Astrocyte of the cerebellum (primary cell): ENCODE data around the gene ZNF846.
"Not testable (repeated sequence)": the region's sequence is repeated elsewhere in the genome, so short reads cannot be mapped to it uniquely, and the experiment has no call there.

Experiments used
- DNase-seq: peaks from one replicate; pipeline ENCODE4 v3.0.0-alpha.2; 2011; ENCODE audit warnings: low read depth
- H3K4me3 ChIP-seq: 2 replicates; pipeline ENCODE4 v1.5.1; 2011; ENCODE audit warnings: mild to moderate bottlenecking, low read depth, low read length, moderate library complexity
- in situ Hi-C: cut with HindIII; loops from 2 replicates; pipeline ENCODE4 v1.10.0; 2017; ENCODE audit warnings: low sequenced_read_pairs
- TF ChIP-seq, protein P1 (sequence below): IDR thresholded peaks from 2 replicates; pipeline ENCODE4 v1.5.1; 2012; ENCODE audit warnings: low read length, low read depth, moderate library complexity, mild to moderate bottlenecking; ENCODE audit errors: missing control alignments

The ZNF846 gene

DNA sequence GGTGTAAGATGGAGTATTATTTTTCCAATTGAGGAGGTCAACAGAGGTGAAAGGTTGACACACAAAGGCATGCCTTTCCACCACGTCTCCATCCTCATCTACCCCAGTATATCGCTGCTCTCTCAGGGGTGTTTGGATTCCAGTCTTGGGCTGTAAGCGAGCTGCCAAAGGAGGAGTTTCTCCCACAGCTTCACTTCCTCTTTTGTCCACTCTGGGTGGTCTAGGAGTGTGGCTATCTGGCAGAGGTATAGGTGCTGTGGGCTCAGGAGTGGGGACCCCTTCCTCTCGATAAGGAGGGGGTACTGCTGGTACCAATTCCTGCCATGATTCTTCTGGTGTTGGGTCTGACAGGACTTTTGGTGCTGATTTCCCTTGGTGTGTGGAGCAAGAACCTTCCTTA, 39.4 kb downstream of the ZNF846 start:
- in situ Hi-C loops, result no loop called here
- no peak overlapping the region for H3K4me3 ChIP-seq

DNA sequence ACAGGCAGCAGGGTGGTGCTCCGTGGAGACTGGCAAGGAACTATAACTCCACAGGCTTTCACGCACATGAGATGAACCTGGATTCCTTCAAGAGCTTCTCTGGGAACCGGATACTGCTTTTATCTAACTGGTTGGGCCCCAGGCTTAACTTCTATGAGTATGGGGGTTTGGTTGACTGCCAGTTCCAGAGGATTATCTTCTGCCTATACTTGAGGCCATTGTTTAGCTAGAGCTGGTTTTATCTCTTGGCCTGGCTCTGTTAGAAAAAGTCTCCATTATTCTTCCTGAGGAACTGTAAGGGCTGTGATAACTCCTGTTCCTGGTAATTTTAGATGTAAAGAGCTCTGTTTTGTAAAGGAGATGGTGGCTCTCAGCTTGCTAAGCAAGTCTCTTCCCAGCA, 40.9 kb downstream of the ZNF846 start:
- no peak for DNase-seq
- TF ChIP-seq, protein P1, sequence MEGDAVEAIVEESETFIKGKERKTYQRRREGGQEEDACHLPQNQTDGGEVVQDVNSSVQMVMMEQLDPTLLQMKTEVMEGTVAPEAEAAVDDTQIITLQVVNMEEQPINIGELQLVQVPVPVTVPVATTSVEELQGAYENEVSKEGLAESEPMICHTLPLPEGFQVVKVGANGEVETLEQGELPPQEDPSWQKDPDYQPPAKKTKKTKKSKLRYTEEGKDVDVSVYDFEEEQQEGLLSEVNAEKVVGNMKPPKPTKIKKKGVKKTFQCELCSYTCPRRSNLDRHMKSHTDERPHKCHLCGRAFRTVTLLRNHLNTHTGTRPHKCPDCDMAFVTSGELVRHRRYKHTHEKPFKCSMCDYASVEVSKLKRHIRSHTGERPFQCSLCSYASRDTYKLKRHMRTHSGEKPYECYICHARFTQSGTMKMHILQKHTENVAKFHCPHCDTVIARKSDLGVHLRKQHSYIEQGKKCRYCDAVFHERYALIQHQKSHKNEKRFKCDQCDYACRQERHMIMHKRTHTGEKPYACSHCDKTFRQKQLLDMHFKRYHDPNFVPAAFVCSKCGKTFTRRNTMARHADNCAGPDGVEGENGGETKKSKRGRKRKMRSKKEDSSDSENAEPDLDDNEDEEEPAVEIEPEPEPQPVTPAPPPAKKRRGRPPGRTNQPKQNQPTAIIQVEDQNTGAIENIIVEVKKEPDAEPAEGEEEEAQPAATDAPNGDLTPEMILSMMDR, result no peak
- no peak overlapping the region for H3K4me3 ChIP-seq
- in situ Hi-C loops, result no loop called here

More for the DNA sequence above, 39.4 kb downstream of the ZNF846 start:
- no peak for DNase-seq
- TF ChIP-seq, protein P1, result no peak

DNA sequence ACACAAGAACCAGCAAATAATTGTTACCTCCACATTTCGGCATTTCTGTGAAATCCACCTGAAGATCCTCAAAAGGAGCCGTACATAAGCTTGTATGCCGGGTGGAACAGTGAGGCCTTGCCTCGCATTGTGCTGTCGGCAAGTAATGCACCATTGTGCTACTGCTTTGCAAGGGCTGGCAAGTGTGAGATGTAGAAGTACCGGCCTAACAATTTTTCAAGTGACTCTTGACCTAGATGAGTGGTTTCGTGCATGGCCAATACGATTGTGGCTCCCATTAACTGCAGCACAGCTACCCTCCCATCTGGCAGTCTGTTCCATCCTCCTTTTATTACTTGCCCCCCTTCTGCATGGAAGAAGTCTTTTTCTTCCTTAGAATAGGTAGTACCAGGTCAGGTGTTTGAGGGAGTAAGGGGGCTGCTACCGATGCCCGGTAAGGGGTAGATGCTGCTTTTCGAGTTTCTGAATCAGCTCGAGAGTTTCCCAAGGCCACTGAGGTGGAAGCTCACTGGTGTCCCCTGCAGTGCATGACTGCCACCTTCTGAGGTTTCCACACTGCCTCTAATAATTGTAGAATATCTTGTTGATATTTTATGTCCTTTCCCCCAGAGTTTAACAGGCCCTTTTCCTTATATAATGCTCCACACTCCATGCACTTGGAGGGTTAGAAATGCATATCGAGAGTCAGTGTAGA, 42.9 kb downstream of the ZNF846 start:
- H3K4me3 ChIP-seq, in situ Hi-C loops, DNase-seq: not testable (repeated sequence)

GRCh38 chr19:9724157-9724556, 44.4 kb downstream of the ZNF846 start:
- DNase-seq, result no peak
- no peak overlapping the region for H3K4me3 ChIP-seq
- TF ChIP-seq, protein P1, result no peak
- in situ Hi-C loops, result no loop called here

- no peak overlapping the region for H3K4me3 ChIP-seq
- TF ChIP-seq, protein P1, result no peak
- in situ Hi-C loops, result no loop called here
- DNase-seq, result no peak
Observed at GRCh38 chr19:9721861-9722260, 46.7 kb downstream of the ZNF846 start.

GRCh38 chr19:9720541-9720940, 48.0 kb downstream of the ZNF846 start:
- in situ Hi-C loops, result no loop called here
- TF ChIP-seq, protein P1, result no peak
- DNase-seq, result no peak
- H3K4me3 ChIP-seq, result no peak overlapping the region

GRCh38 chr19:9711815-9712214, 56.7 kb downstream of the ZNF846 start:
- in situ Hi-C loops, result no loop called here
- no peak overlapping the region for H3K4me3 ChIP-seq
- TF ChIP-seq, protein P1, result no peak
- DNase-seq, result no peak
